Glutamatergic neuron (in vitro differentiated cells): ENCODE data around the gene SGF29. TPM values are rescaled to one million over a fixed set of nuclear protein-coding genes. Genes with fewer than 3 reads are reported as not detected.

Experiments
- DNase-seq: peaks from one replicate; pipeline ENCODE4 v3.0.0; 2022
- H3K27ac Mint-ChIP-seq: one replicate; pipeline ENCODE4 v1.8.0; 2020; ENCODE audit warnings: mild to moderate bottlenecking, mixed read lengths, inconsistent platforms; ENCODE audit not compliant: unreplicated experiment
- H3K27me3 Mint-ChIP-seq: one replicate; pipeline ENCODE4 v1.8.0; 2020; ENCODE audit warnings: mild to moderate bottlenecking, moderate library complexity, mixed read lengths, inconsistent platforms; ENCODE audit not compliant: unreplicated experiment
- H3K36me3 Mint-ChIP-seq: one replicate; pipeline ENCODE4 v1.8.0; 2020; ENCODE audit warnings: mild to moderate bottlenecking, mixed read lengths, inconsistent platforms; ENCODE audit not compliant: unreplicated experiment
- H3K4me1 Mint-ChIP-seq: one replicate; pipeline ENCODE4 v1.8.0; 2020; ENCODE audit warnings: mild to moderate bottlenecking, low read depth, mixed read lengths, inconsistent platforms; ENCODE audit not compliant: unreplicated experiment
- H3K4me3 Mint-ChIP-seq: one replicate; pipeline ENCODE4 v1.8.0; 2020; ENCODE audit warnings: mild to moderate bottlenecking, mixed read lengths, inconsistent platforms; ENCODE audit not compliant: unreplicated experiment
- H3K9me3 Mint-ChIP-seq: one replicate; pipeline ENCODE4 v1.8.0; 2020; ENCODE audit warnings: mild to moderate bottlenecking, moderate library complexity, mixed read lengths, inconsistent platforms; ENCODE audit not compliant: unreplicated experiment
- CTCF ChIP-seq: fragments of 200-600 bp; sonication (generic); IDR thresholded peaks from one replicate; pipeline ENCODE4 v1.5.0; 2021; ENCODE audit not compliant: partially characterized antibody, unreplicated experiment
- total RNA-seq: library from RNA; stranded (reverse); fragmentation: NEBNext Ultra II Directional; extraction: Animal tissue kit (Norgen Biotek cat#: 25700); gene quantifications from one replicate; pipeline ENCODE4 v1.2.1, GENCODE V29; 2021; ENCODE audit not compliant: unreplicated experiment

SGF29 gene
- total RNA-seq, 1 donor from 2014 or later = 29.2 TPM

GRCh38 chr16:28602529-28602928 lies 48.8 kb downstream of the SGF29 start:
- H3K4me3 Mint-ChIP-seq = no peak overlapping the region
- no peaks in the 10 kb centered on the region for H3K4me1 Mint-ChIP-seq
- peaks cover 2% of the 10 kb centered on the region for H3K27me3 Mint-ChIP-seq
- no peaks in the 10 kb centered on the region for H3K36me3 Mint-ChIP-seq
- TF ChIP-seq CTCF = no peak
- peaks cover 2% of the 10 kb centered on the region for H3K9me3 Mint-ChIP-seq
- DNase-seq = no peak
- H3K27ac Mint-ChIP-seq = no peak overlapping the region

GRCh38 chr16:28603381-28604185 lies 49.9 kb downstream of the SGF29 start:
- DNase-seq = no peak
- peaks cover 3% of the 10 kb centered on the region for H3K9me3 Mint-ChIP-seq
- no peaks in the 10 kb centered on the region for H3K4me1 Mint-ChIP-seq
- H3K36me3 Mint-ChIP-seq = no peaks in the 10 kb centered on the region
- no peak for TF ChIP-seq CTCF
- H3K27me3 Mint-ChIP-seq = no peaks in the 10 kb centered on the region
- H3K4me3 Mint-ChIP-seq = no peak overlapping the region
- H3K27ac Mint-ChIP-seq = no peak overlapping the region

GRCh38 chr16:28604186-28604565 lies 50.5 kb downstream of the SGF29 start:
- TF ChIP-seq CTCF = no peak
- no peak overlapping the region for H3K27ac Mint-ChIP-seq
- no peaks in the 10 kb centered on the region for H3K36me3 Mint-ChIP-seq
- no peak overlapping the region for H3K4me3 Mint-ChIP-seq
- no peaks in the 10 kb centered on the region for H3K27me3 Mint-ChIP-seq
- no peak for DNase-seq
- H3K9me3 Mint-ChIP-seq = peaks cover 3% of the 10 kb centered on the region
- no peaks in the 10 kb centered on the region for H3K4me1 Mint-ChIP-seq

GRCh38 chr16:28606291-28607115 lies 52.8 kb downstream of the SGF29 start:
- H3K36me3 Mint-ChIP-seq = no peaks in the 10 kb centered on the region
- no peaks in the 10 kb centered on the region for H3K4me1 Mint-ChIP-seq
- H3K4me3 Mint-ChIP-seq = no peak overlapping the region
- no peak for TF ChIP-seq CTCF
- DNase-seq = no peak
- no peak overlapping the region for H3K27ac Mint-ChIP-seq
- H3K9me3 Mint-ChIP-seq = peaks cover 3% of the 10 kb centered on the region
- peaks cover 2% of the 10 kb centered on the region for H3K27me3 Mint-ChIP-seq
